Caco-2 (cell line): ENCODE results near the gene FUT2. TPM values are rescaled to one million over a fixed set of nuclear protein-coding genes. Genes with fewer than 3 reads are reported as not detected.

ENCODE experiments used
- BruUV-seq: library from RNA; stranded (reverse); fragments of 400-500 nt; replicated peaks from 2 replicates; lab custom pipeline; 2021; lab: Mats Ljungman, UMichigan
- CTCF ChIA-PET: fragments of 300-600 bp; sonication (Branson Sonifier 250); formaldehyde crosslinking; loops from one replicate; lab custom pipeline; 2022; ENCODE audit warnings: antibody characterized with exemption; lab: Charles Lee
- POLR2A ChIA-PET: fragments of 300-600 bp; sonication (Branson Sonifier 250); formaldehyde crosslinking; loops from one replicate; lab custom pipeline; 2022; ENCODE audit warnings: antibody characterized with exemption; lab: Charles Lee
- DNase-seq, 2 experiments: peaks; one replicate each; pipeline versions ENCODE4 v3.0.0 to v3.0.0-alpha.2; 2020 to 2022
- H3K27me3 ChIP-seq: replicated peaks from 2 replicates; pipeline ENCODE4 v1.6.0; 2011; ENCODE audit warnings: low read length; ENCODE audit not compliant: control insufficient read depth, insufficient read depth
- H3K36me3 ChIP-seq: 2 replicates; pipeline ENCODE4 v1.5.1; 2011; ENCODE audit warnings: low read length; ENCODE audit not compliant: control insufficient read depth, insufficient read depth
- H3K4me1 ChIP-seq: fragments of 250-450 bp; sonication (Bioruptor Pico); 2 replicates; pipeline ENCODE4 v1.5.1; 2020; ENCODE audit warnings: mild to moderate bottlenecking
- H3K4me3 ChIP-seq: 2 replicates; pipeline ENCODE4 v1.5.1; 2011; ENCODE audit warnings: low read depth, mild to moderate bottlenecking, control low read depth, low read length
- H3K9me3 ChIP-seq: fragments of 250-450 bp; sonication (Bioruptor Pico); 2 replicates; pipeline ENCODE4 v1.5.1; 2020; ENCODE audit warnings: mild to moderate bottlenecking, moderate library complexity
- H3K27ac Mint-ChIP-seq: one replicate; pipeline ENCODE4 v1.8.0; 2022; ENCODE audit warnings: mixed read lengths; ENCODE audit not compliant: unreplicated experiment
- H3K27me3 Mint-ChIP-seq: one replicate; pipeline ENCODE4 v1.8.0; 2022; ENCODE audit warnings: mixed read lengths; ENCODE audit not compliant: insufficient read depth, unreplicated experiment
- H3K36me3 Mint-ChIP-seq: one replicate; pipeline ENCODE4 v1.8.0; 2022; ENCODE audit warnings: mild to moderate bottlenecking, mixed read lengths; ENCODE audit not compliant: insufficient read depth, unreplicated experiment
- H3K4me1 Mint-ChIP-seq: one replicate; pipeline ENCODE4 v1.8.0; 2022; ENCODE audit warnings: low read depth, mixed read lengths; ENCODE audit not compliant: unreplicated experiment
- H3K4me3 Mint-ChIP-seq: one replicate; pipeline ENCODE4 v1.8.0; 2022; ENCODE audit warnings: mild to moderate bottlenecking, moderate library complexity, mixed read lengths; ENCODE audit not compliant: unreplicated experiment
- H3K9me3 Mint-ChIP-seq: one replicate; pipeline ENCODE4 v1.8.0; 2022; ENCODE audit warnings: mixed read lengths; ENCODE audit not compliant: unreplicated experiment
- intact Hi-C: fragments of 100-400 bp; cut with micrococcal nuclease; formaldehyde crosslinking; loops from one replicate; pipeline ENCODE4 v1.10.0; 2022; ENCODE audit not compliant: unreplicated experiment
- total RNA-seq: library from RNA; stranded (reverse); gene quantifications from 2 replicates; pipeline ENCODE4 v1.2.3, GENCODE V29; 2022
- TF ChIP-seq, protein P1 (sequence below), 2 experiments: fragments of 200-600 bp in 1 of 2; IDR thresholded peaks; 1 replicate in 1 of 2; 2 replicates in 1 of 2; pipeline versions ENCODE4 v1.5.1 to v1.8.0; 2011 to 2022; ENCODE audit warnings: antibody characterized with exemption in 1 of 2, control low read depth in 1 of 2, inconsistent platforms in 1 of 2, low read depth in 1 of 2, low read length in 1 of 2, mild to moderate bottlenecking in 1 of 2, moderate library complexity in 1 of 2; ENCODE audit not compliant: insufficient read depth in 1 of 2, severe bottlenecking in 1 of 2, unreplicated experiment in 1 of 2

Gene FUT2
- total RNA-seq, 1 experiment from 2014 or later: 13.5 TPM

DNA sequence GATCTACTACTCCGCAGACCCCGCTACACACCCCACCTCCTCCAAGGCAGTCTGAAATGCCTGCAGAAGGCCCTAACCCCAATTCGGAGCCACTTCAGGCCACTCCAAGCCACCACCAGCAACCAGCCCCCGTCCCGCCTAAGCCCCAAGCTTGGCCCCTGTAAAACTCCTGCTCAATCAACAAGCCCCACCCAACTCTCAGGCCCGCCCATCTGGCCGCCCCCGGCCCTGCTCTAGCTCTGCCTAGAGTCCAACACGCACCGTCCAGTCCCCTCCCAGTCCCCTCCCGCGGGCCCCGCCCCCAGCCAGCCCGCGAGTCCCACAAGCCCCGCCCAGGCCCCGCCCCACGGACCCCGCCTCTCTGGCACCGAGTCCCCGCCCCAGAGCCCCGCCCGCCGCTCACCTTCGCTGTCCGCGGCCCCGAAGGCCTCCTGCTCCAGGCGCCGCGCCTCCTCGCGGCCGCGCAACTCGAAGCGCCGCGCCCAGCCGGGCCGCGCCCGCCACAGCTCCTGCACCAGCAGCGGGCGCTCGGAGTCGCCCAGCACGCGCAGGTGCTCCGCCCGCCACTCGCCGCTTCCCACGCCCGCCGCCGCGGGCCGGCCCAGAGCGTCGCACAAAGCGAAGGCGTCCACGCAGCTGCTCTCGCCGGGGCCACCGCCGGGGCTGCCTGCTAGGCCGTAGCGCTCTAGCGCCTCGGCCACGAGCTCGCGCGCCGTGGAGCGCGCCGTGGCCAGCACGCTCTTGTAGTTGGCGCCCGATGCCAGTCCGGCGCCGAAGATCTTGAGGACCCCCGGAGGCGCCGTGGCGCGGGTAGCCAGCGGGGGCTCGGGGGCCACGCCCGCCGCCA, 43.0 kb downstream of the FUT2 start:
- Mint-ChIP-seq H3K27me3 (no peaks in the 10 kb centered on the region), H3K4me1 (peaks cover 41% of the 10 kb centered on the region), H3K27ac (peak overlapping the region; percentile 77), H3K4me3 (peak overlapping the region; percentile 59), H3K36me3 (peaks cover 34% of the 10 kb centered on the region), H3K9me3 (no peaks in the 10 kb centered on the region)
- BruUV-seq: no TSS peak
- Histone ChIP-seq H3K27me3 (no peaks in the 10 kb centered on the region), H3K4me3 (peak overlapping the region; percentile 79), H3K4me1 (peaks cover 22% of the 10 kb centered on the region), H3K9me3 (no peaks in the 10 kb centered on the region), H3K36me3 (no peaks in the 10 kb centered on the region)
- POLR2A ChIA-PET: interaction anchor here (0.8 to 1.1 kb wide), 6 partner anchors 18 to 120 kb away, joined by 3 to 8 read pairs (median 5); partner anchors contain the start of genes CA11 and RPL18
- CTCF ChIA-PET: interaction anchor here (0.5 to 2.9 kb wide), 15 partner anchors 14 to 405 kb away, joined by 3 to 37 read pairs (median 7); partner anchors contain the start of genes CA11, FUT2, GYS1 and RUVBL2
- intact Hi-C loops: loop anchor here (1.0 kb wide), 6 partner anchors 14 to 92 kb away; partner anchors contain the start of genes CA11 and FUT1
- TF ChIP-seq, protein P1, sequence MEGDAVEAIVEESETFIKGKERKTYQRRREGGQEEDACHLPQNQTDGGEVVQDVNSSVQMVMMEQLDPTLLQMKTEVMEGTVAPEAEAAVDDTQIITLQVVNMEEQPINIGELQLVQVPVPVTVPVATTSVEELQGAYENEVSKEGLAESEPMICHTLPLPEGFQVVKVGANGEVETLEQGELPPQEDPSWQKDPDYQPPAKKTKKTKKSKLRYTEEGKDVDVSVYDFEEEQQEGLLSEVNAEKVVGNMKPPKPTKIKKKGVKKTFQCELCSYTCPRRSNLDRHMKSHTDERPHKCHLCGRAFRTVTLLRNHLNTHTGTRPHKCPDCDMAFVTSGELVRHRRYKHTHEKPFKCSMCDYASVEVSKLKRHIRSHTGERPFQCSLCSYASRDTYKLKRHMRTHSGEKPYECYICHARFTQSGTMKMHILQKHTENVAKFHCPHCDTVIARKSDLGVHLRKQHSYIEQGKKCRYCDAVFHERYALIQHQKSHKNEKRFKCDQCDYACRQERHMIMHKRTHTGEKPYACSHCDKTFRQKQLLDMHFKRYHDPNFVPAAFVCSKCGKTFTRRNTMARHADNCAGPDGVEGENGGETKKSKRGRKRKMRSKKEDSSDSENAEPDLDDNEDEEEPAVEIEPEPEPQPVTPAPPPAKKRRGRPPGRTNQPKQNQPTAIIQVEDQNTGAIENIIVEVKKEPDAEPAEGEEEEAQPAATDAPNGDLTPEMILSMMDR (IDR thresholded peaks at IDR 0.05; ENCODE audit: insufficient read depth in 1 of 2, low read depth in 1 of 2, low read length in 1 of 2, severe bottlenecking in 1 of 2, unreplicated experiment in 1 of 2): peak; percentile 30 to 35
- DNase-seq: peak; percentile 98 to 99

DNA sequence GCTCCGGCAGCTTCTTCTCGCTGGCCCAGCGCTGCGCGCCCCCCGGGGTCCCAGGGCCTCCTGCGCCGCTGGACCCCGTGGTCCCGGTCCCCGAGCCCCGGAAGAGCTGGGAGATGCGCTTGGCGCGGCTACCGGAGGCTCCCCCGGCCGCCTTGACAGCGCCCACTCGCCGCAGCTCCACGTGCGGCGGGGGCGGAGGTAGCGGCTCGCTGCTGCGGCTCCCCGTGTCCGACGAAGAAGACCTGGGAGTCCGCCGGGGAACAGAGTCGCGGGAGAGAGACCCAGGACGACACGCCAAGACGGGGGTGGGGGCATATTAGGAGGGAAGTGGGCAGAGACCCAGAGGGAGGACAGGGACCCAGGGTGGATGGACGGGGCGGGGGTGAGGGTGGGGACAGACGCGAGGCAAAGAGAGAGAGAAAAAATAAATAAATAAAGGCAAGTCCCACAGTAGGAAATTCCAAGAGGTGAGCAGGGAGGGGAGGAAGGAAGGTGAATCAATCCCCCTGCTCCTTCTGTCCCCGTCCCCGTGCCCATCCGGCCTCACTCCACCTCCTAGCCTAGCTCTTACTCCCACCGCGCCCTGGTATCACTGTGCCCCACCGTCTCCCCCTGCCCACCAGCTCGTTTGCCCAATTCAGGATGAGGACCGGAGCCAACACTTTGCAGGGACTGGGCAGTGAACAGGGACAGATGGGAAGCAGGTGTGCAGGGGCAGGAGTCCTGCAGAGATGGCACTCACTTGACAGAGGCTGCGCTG, 43.8 kb downstream of the FUT2 start:
- Histone ChIP-seq H3K27me3 (no peaks in the 10 kb centered on the region), H3K4me1 (peaks cover 22% of the 10 kb centered on the region), H3K9me3 (no peaks in the 10 kb centered on the region), H3K36me3 (no peaks in the 10 kb centered on the region), H3K4me3 (peak overlapping the region; percentile 79)
- TF ChIP-seq, protein P1 (IDR thresholded peaks at IDR 0.05; ENCODE audit: insufficient read depth in 1 of 2, low read depth in 1 of 2, low read length in 1 of 2, severe bottlenecking in 1 of 2, unreplicated experiment in 1 of 2): no peak
- Mint-ChIP-seq H3K4me3 (peak overlapping the region; percentile 59), H3K4me1 (peaks cover 40% of the 10 kb centered on the region), H3K27me3 (no peaks in the 10 kb centered on the region), H3K9me3 (no peaks in the 10 kb centered on the region), H3K36me3 (peaks cover 32% of the 10 kb centered on the region), H3K27ac (no peak overlapping the region)
- DNase-seq: no peak
- intact Hi-C loops: loop anchor here (1.0 kb wide), 1 partner anchor 13 kb away; the partner anchor contains the start of gene FUT1
- CTCF ChIA-PET: interaction anchor here (0.5 to 2.9 kb wide), 12 partner anchors 15 to 113 kb away, joined by 3 to 37 read pairs (median 8); partner anchors contain the start of genes CA11 and FUT2
- POLR2A ChIA-PET: interaction anchor here (0.8 to 1.1 kb wide), 3 partner anchors 26 to 121 kb away, joined by 5 to 8 read pairs (median 8); partner anchors contain the start of gene RPL18
- BruUV-seq: no TSS peak
